Measurements from ENCODE around the gene NDUFAF7.

GRCh38 chr2:37267685-37268084, 36.2 kb downstream of the NDUFAF7 start:
- TF ChIP-seq CTCF (conservative IDR thresholded peaks at IDR 0.05) (no peak), EZH2 (IDR thresholded peaks at IDR 0.05; ENCODE audit: low read depth) (no peak)

All from PC-9 (cell line).